HG02943 (cell line): ENCODE measurements around the gene GSG1L.

Source experiments
- ATAC-seq: cut with Tn5 transposase; IDR thresholded peaks from one replicate; pipeline ENCODE4 v1.9.1; 2021; ENCODE audit warnings: mild to moderate bottlenecking, low read depth, moderate library complexity; ENCODE audit not compliant: unreplicated experiment

Gene GSG1L

DNA sequence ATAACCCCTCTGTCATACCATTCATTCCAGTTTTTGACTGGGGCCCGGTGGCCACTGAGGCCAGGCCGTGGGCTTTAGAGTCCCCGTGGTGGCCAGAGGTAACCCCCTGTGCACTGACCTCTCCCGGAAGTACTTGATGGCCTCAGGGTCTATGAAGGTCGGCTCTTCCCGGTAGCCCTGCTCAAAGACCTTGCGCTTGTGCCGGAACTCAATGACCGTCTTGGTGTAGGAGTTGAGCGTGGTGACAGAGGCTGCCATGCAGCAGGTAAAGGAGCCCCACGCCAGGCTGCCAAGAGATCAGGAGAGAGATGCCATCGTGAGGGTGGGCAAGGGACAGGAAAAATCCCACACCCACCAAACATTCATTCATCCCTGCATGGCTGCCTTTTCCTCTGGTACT lies 234.8 kb downstream of the GSG1L start:
- ATAC-seq: no peak

GRCh38 chr16:27827765-27828164 lies 235.7 kb downstream of the GSG1L start:
- no peak for ATAC-seq

DNA sequence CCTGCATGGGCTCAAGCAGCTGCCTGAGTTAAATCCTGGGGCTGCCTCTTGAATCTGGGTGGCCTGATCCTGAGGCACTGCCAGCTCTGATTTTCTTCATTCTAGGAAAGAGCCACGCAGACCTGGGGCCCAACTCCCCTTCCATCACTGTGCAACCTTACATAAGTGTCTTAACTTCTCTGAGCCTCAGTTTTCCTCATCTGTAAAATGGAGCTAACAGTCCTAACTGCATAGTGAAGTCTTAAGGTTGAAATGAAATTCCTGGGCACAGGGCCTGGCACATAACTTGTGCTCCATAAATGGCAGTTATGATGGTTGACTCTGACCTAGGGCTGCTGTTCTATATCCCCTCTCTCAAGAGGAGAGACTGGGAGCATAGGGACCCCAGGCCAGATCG lies 236.6 kb downstream of the GSG1L start:
- no peak for ATAC-seq

DNA sequence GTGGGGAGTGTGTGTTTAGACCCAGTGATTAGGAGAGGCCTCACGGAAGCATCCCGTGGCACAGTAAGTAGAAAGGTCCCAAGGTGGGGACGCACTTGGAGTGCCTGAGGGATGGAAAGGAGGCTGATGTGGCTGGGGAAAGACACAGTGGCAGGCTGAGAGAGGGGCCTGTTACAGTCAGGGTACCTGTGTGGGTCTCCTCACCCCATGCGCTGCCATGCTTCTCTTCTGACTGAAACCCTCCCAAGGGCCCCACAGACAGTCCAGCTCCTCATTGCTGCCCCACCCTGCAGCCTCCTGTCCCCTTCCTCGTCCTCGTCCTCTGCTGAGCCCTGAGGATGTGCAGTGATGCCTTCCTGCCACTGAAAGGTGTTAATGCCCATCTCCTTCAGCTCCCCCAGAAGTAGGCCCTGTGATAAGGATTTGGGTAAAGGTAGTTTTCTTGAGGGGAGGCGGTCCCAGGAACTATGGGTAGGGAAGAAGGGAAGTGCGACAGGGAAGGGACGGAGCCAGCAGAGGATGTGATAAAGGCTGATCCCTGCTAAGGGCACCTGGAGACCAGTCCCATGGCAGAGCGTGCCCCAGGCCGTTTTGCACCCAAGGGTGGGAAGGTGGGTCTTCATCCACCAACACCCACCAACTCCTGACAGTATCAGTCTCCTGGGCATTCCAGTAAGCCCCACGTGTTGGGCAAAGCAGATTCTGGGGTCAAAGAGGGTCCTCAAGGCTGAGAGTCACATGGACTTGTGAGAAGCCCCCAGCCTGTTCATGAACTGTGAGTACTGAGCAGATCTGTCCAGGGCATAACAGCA lies 237.2 kb downstream of the GSG1L start:
- ATAC-seq: no peak

- ATAC-seq: no peak
These were observed 238.7 kb downstream of the GSG1L start for GRCh38 chr16:27824786-27825185.

GRCh38 chr16:27824006-27824405 lies 239.5 kb downstream of the GSG1L start:
- no peak for ATAC-seq

GRCh38 chr16:27823421-27823820 lies 240.1 kb downstream of the GSG1L start:
- no peak for ATAC-seq

DNA sequence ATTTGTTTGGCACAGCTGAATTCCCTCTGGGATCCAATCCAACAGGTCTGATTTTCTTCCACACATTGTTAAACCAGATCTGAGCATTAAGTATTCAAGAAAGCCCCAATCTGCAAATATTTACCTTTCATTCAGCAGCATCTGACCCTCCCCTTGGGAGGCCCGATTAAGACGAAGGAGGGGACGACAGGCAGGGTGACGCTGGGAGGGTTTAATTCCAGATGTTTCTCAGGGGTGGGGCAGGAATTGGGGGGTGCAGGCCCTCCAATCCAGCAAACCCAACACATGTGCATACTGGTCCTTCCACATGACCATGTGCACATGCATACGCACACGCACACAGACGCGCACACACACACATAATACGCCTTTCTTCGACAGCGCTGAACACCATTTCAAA lies 240.5 kb downstream of the GSG1L start:
- ATAC-seq: no peak

DNA sequence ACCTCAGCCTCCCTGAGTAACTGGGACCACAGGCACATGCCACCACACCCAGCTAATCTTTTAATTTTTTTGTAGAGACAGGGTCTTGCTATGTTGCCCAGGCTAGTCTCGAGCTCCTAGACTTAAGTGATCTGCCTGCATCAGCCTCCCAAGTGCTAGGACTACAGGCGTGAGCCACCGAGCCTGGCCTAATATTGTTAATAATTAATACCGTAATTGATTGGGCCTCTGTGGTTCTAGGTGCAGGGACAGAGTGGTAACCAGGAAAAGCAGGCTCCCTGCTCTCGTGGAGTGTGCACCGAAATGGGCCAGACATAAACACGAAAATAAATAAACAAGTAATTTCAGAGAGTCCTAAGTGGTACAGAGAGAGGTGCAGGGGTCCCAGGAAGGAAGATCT lies 241.0 kb downstream of the GSG1L start:
- no peak for ATAC-seq

DNA sequence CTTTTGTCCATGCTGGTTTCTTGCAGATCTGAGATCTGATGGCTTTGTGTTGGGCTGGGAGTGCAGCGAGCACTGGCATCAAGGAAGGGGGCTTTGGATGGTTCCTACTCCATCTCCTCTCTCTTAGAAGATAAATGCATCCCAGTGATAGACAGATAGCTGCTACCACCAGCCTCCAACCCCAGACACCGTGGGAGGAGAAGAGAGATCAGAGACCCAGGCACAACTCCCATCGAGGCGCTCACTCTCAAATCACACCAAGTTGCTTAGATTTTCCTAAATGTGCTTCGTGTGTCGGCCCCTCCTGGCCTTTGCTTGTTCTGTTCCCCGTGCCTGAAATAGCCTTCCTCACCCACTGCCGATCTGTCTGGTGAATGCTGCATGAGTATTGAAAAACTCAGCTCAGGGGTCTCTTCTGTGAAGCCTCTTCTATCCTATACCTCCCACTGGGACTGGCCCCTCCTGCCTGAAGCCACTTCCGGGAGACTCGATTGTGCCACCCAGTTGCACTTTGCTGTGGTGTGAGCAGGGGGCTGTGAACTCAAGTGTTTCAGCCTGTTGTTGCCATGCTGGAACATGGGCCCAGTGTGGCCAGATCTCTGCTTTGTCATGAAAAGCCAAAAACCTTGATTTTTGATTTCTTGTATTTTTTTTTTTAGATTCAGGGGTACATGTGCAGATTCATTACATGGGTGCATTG lies 242.7 kb downstream of the GSG1L start:
- no peak for ATAC-seq

DNA sequence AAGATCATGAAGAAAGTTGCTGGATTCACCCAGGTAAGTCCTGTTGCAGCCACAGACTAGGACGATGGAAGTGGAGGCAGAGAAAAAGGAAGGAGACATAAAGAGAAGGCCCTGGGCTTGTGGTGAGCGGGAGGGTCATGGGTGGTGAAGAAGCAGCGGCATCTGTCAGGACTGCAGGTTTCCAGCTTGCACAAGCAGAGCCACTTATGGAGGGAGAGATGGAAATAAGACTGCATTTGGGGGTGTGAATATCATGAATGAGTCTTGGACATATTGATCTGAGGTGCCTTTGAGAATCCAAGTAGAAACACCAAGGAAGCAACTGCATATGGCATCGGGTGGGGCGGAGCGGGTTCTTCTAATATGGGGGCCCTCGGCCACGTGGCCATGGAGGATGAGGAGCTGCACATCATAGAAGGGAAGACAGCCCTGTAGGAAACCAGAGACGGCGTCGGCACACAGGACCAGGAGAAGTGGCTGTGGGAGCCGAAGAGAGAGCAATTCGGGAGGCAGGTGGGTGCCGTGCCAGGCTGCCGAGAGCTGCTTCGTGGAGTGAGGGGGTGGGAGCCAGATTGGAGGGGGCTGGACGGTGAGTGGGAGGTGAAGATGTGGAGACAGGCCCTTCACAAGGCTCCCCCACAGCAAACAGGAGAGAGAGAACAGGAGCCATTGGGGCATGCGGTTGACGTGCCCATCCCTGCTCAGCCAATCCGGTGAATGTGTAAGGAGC lies 243.5 kb downstream of the GSG1L start:
- no peak for ATAC-seq

DNA sequence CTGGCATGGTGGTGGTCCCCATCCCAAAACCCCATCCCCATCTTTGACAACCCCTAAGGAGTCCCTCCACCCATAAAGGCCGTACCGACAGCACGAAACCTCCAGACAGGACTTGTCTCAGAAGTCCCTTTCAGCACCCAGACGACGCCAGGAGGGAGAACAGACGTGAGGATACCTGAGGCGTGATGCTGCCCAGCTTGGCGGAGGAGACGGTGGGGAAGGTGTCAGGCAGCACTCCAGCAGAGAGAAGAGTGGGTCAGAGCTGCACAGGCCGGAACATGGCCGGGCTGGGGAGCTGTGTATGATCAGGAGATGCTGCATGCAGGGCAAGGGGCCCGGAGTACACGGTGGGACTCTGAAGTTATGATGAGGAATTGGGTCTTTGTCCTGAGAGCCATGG lies 244.2 kb downstream of the GSG1L start:
- no peak for ATAC-seq

DNA sequence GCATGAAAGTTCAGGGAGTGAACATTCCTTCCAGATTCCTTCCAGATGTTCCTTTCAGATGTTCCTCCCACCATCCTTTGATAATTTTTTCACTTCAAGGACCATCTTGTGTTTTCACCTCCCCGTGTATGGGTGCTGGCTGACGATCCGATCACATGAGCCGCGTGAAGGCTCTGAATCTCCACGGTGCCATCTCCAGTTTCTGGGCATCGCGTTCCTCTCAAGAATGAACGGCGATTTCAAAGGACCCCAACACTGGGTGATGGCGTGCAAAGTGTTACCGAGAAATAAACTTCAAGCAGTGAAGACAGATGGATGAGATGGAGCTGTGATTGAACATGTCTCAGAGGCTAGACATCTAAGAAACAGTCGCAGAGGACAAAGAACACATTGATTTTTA lies 245.3 kb downstream of the GSG1L start:
- no peak for ATAC-seq

DNA sequence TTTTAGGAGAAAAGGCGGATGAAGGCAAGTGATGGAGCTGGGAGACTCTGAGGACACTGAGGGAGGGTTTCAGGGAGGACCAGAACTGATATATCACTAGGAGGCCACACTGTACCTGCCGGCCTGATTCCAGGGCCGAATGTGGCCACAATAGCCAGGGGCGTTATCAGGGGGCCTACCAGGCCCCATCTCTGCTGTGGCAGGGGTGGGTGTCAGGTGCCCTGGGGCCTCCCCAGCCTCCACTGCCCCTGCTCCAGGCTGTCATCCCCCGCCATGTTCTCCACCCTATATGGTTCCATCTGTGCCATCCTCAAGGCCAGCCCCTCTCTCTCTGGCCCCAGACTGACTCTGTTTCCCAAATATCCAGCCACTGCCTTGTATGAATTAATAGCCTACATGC lies 246.5 kb downstream of the GSG1L start:
- ATAC-seq: no peak

DNA sequence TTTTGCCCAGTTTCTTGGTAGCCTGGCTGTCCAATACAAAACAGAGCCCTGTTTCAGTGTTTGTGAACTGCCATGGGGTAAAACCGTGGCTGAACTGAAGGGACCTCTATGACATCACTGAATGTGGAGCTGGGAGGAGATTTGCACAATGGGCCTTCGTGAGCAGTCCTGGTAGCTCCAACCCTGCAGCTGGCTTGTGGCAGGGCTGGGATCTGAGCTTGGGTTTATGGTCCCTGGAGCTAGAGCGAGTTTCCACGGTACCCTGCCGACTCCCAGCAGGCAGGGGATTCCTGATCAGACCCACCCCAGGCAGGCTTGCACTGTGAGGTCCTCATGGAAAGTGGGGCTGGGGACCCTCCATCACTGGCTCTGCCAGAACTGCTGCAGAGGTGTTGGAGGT lies 247.0 kb downstream of the GSG1L start:
- no peak for ATAC-seq

- no peak for ATAC-seq
These were observed 249.9 kb downstream of the GSG1L start for GRCh38 chr16:27813591-27813990.

DNA sequence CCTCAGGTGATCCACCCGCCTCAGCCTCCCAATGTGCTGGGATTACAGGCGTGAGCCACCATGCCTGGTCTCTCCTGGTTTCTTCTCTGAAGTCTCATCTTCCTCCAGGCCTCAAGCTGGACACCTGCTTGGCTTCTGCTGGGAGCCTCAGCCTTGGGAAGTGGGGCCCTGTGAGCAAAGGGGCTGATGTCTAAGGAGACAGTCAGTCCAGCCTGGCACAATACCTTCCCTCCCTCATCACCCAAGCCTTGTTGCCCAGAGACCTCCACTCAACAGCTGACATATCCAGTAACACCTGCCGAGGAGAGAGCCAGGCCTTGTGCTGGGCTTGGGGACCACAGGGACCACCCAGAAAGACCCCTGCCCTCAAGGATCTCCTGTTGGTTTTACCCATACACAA lies 251.6 kb downstream of the GSG1L start:
- no peak for ATAC-seq

DNA sequence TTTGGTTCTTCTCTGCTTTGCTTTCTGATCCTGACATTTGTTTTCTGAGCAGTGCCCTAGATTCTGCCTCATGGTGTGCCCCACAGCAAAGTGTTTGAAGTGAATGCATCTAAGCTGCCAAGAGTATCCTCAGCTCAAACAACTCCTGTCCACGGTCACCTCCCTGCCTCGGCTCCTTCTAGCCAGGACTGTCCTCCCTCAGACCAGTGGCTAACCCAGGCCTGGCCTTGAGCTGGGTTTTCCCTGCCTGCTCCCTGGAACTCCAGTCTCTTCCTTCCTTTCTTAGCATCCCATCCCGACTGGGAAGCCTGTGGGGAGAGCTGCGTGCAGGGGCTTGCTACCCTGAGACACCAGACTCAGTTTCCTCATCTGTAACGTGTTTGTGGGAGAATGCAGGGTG lies 256.5 kb downstream of the GSG1L start:
- ATAC-seq: no peak

GRCh38 chr16:27806388-27806787 lies 257.1 kb downstream of the GSG1L start:
- ATAC-seq: no peak

GRCh38 chr16:27805828-27806351 lies 257.6 kb downstream of the GSG1L start:
- no peak for ATAC-seq
